C4-2B (cell line): ENCODE results near the gene WASHC2A.
"Not testable (repeated sequence)": the region's sequence is repeated elsewhere in the genome, so short reads cannot be mapped to it uniquely, and the experiment has no call there.

Experiments used
- CTCF ChIP-seq: fragments of 450-650 bp; conservative IDR thresholded peaks from 2 replicates; pipeline ENCODE4 v1.5.1; 2017; ENCODE audit warnings: mild to moderate bottlenecking
- ZFX ChIP-seq: fragments of 450-650 bp; IDR thresholded peaks from 2 replicates; pipeline ENCODE4 v1.6.1; 2017

GRCh38 chr10:50056654-50057053 lies 11.1 kb upstream of the WASHC2A start:
- TF ChIP-seq CTCF, ZFX: not testable (repeated sequence)
